IPS-18c (cell line): ENCODE data around the gene TMEM273.

Source experiments
- H3K4me3 ChIP-seq: 2 replicates; pipeline ENCODE4 v1.7.0; 2013; ENCODE audit warnings: low read depth, mild to moderate bottlenecking, low read length, moderate library complexity; ENCODE audit not compliant: insufficient read depth
- H3K9me3 ChIP-seq: one replicate; pipeline ENCODE4 v1.6.1; 2013; ENCODE audit warnings: mild to moderate bottlenecking, low read length, moderate library complexity; ENCODE audit not compliant: control insufficient read depth, insufficient read depth

TMEM273 gene

GRCh38 chr10:49182776-49183175 lies 5.4 kb downstream of the TMEM273 start:
- no peaks in the 10 kb centered on the region for H3K9me3 ChIP-seq
- no peak overlapping the region for H3K4me3 ChIP-seq

GRCh38 chr10:49180444-49180860 lies 7.7 kb downstream of the TMEM273 start:
- Histone ChIP-seq H3K9me3 (no peaks in the 10 kb centered on the region), H3K4me3 (no peak overlapping the region)

GRCh38 chr10:49179699-49180443 lies 8.3 kb downstream of the TMEM273 start:
- Histone ChIP-seq H3K9me3 (no peaks in the 10 kb centered on the region), H3K4me3 (no peak overlapping the region)

GRCh38 chr10:49178489-49179471 lies 9.4 kb downstream of the TMEM273 start:
- Histone ChIP-seq H3K9me3 (no peaks in the 10 kb centered on the region), H3K4me3 (no peak overlapping the region)

- no peaks in the 10 kb centered on the region for H3K9me3 ChIP-seq
These were observed 10.5 kb downstream of the TMEM273 start for GRCh38 chr10:49177391-49178355.

GRCh38 chr10:49176310-49177268 lies 11.6 kb downstream of the TMEM273 start:
- H3K9me3 ChIP-seq: peaks cover under 1% of the 10 kb centered on the region
- H3K4me3 ChIP-seq: no peak overlapping the region

More at GRCh38 chr10:49177391-49178355, 10.5 kb downstream of the TMEM273 start:
- H3K4me3 ChIP-seq: no peak overlapping the region

- H3K9me3 ChIP-seq: peaks cover 2% of the 10 kb centered on the region
- no peak overlapping the region for H3K4me3 ChIP-seq
These were observed 12.4 kb downstream of the TMEM273 start for GRCh38 chr10:49175587-49176309.

- Histone ChIP-seq H3K9me3 (peaks cover 2% of the 10 kb centered on the region), H3K4me3 (no peak overlapping the region)
These were observed 13.2 kb downstream of the TMEM273 start for GRCh38 chr10:49174926-49175500.

- no peak overlapping the region for H3K4me3 ChIP-seq
These were observed 13.8 kb downstream of the TMEM273 start for GRCh38 chr10:49174261-49174925.

GRCh38 chr10:49173853-49174252 lies 14.3 kb downstream of the TMEM273 start:
- Histone ChIP-seq H3K9me3 (peaks cover 2% of the 10 kb centered on the region), H3K4me3 (no peak overlapping the region)

More at GRCh38 chr10:49174261-49174925, 13.8 kb downstream of the TMEM273 start:
- peaks cover 2% of the 10 kb centered on the region for H3K9me3 ChIP-seq

GRCh38 chr10:49173201-49173772 lies 14.9 kb downstream of the TMEM273 start:
- Histone ChIP-seq H3K9me3 (peaks cover 2% of the 10 kb centered on the region), H3K4me3 (no peak overlapping the region)

- Histone ChIP-seq H3K4me3 (no peak overlapping the region), H3K9me3 (peaks cover 2% of the 10 kb centered on the region)
These were observed 15.4 kb downstream of the TMEM273 start for GRCh38 chr10:49172777-49173132.

GRCh38 chr10:49172061-49172776 lies 16.0 kb downstream of the TMEM273 start:
- H3K4me3 ChIP-seq: no peak overlapping the region
- H3K9me3 ChIP-seq: peaks cover 2% of the 10 kb centered on the region
